Fibroblast of lung (primary cell): Measurements from ENCODE around the gene HASPIN. TPM values are rescaled to one million over a fixed set of nuclear protein-coding genes. Genes with fewer than 3 reads are reported as not detected.
A peak's percentile ranks its signal among the peaks of the same experiment; 100 is the strongest.

Experiments
- DNase-seq, 2 donors: peaks; one replicate each; pipeline versions ENCODE4 v3.0.0 to v3.0.0-alpha.2; 2010; ENCODE audit warnings: low read depth in 2 of 2
- H2AFZ ChIP-seq: 2 replicates; pipeline ENCODE4 v1.5.1; 2012; ENCODE audit warnings: low read length, control low read depth, inconsistent platforms
- H3K27ac ChIP-seq: 2 replicates; pipeline ENCODE4 v1.5.1; 2011; ENCODE audit warnings: low read length, control low read depth; ENCODE audit not compliant: insufficient read depth
- H3K27me3 ChIP-seq: 2 replicates; pipeline ENCODE4 v1.5.1; 2011; ENCODE audit warnings: mild to moderate bottlenecking, low read length; ENCODE audit not compliant: control insufficient read depth, insufficient read depth
- H3K36me3 ChIP-seq: 2 replicates; pipeline ENCODE4 v1.5.1; 2011; ENCODE audit warnings: low read length; ENCODE audit not compliant: control insufficient read depth, insufficient read depth
- H3K4me1 ChIP-seq: 2 replicates; pipeline ENCODE4 v1.5.1; 2011; ENCODE audit warnings: low read length; ENCODE audit not compliant: control insufficient read depth, insufficient read depth; ENCODE audit errors: extremely low read depth
- H3K4me2 ChIP-seq: 2 replicates; pipeline ENCODE4 v1.5.1; 2011; ENCODE audit warnings: low read length, control low read depth; ENCODE audit not compliant: insufficient read depth; ENCODE audit errors: extremely low read depth
- H3K4me3 ChIP-seq, 4 experiments: fragments of 200-600 bp in 1 of 4; sonication (generic) in 1 of 4; replicated peaks in 1 of 4; 2 replicates each; pipeline ENCODE4 v1.5.1; 2011 to 2016; ENCODE audit warnings: low read length in 4 of 4, low read depth in 3 of 4, mild to moderate bottlenecking in 3 of 4, control low read depth in 2 of 4, inconsistent platforms in 1 of 4, mixed read lengths in 1 of 4; ENCODE audit not compliant: insufficient read depth in 1 of 4; ENCODE audit errors: control extremely low read depth in 1 of 4
- H3K79me2 ChIP-seq: 2 replicates; pipeline ENCODE4 v1.5.1; 2012; ENCODE audit warnings: mild to moderate bottlenecking, low read length, inconsistent platforms; ENCODE audit not compliant: control insufficient read depth, insufficient read depth
- H3K9ac ChIP-seq: 2 replicates; pipeline ENCODE4 v1.5.1; 2011; ENCODE audit warnings: mild to moderate bottlenecking, low read length, control low read depth; ENCODE audit not compliant: insufficient read depth
- H3K9me3 ChIP-seq: 2 replicates; pipeline ENCODE4 v1.5.1; 2012; ENCODE audit warnings: low read depth, low read length; ENCODE audit not compliant: control insufficient read depth, insufficient read depth
- H4K20me1 ChIP-seq: 2 replicates; pipeline ENCODE4 v1.5.1; 2011; ENCODE audit warnings: low read length; ENCODE audit not compliant: control insufficient read depth, insufficient read depth; ENCODE audit errors: extremely low read depth
- CTCF ChIP-seq, 2 donors: IDR thresholded peaks in 1 of 2; conservative IDR thresholded peaks in 1 of 2; 1 replicate in 1 of 2; 2 replicates in 1 of 2; pipeline ENCODE4 v1.5.1; 2011 to 2012; ENCODE audit warnings: low read length in 2 of 2, control low read depth in 1 of 2, inconsistent platforms in 1 of 2, low read depth in 1 of 2, mild to moderate bottlenecking in 1 of 2
- EZH2 ChIP-seq: IDR thresholded peaks from 2 replicates; pipeline ENCODE4 v1.5.1; 2012; ENCODE audit warnings: low read length, control low read depth, mild to moderate bottlenecking; ENCODE audit errors: missing control alignments
- polyA plus RNA-seq, 2 donors: library from polyadenylated mRNA; depleted of rRNA in 1 of 2; stranded (reverse) in 1 of 2; unstranded in 1 of 2; fragments of >200 nt; gene quantifications; 2 replicates each; pipeline ENCODE4 v1.2.1, GENCODE V29; 2011 to 2012; ENCODE audit warnings: missing spikeins in 1 of 2
- total RNA-seq: library from RNA; depleted of rRNA; stranded (reverse); fragments of >200 nt; gene quantifications from 2 replicates; pipeline ENCODE4 v1.2.1, GENCODE V29; 2014

The HASPIN gene
- total and polyA plus RNA-seq, 2 donors (not counting 1 experiment from before 2014, with no cell fraction given) = 1.5 to 2.0 TPM

- Histone ChIP-seq H3K4me2 (no peak overlapping the region), H3K27me3 (no peaks in the 10 kb centered on the region), H3K36me3 (peaks cover 6% of the 10 kb centered on the region), H4K20me1 (no peaks in the 10 kb centered on the region), H3K4me3 (no peak overlapping the region), H3K79me2 (peaks cover 1% of the 10 kb centered on the region), H3K9me3 (no peaks in the 10 kb centered on the region), H3K9ac (no peak overlapping the region), H2AFZ (no peak overlapping the region), H3K27ac (no peak overlapping the region), H3K4me1 (peaks cover 8% of the 10 kb centered on the region)
- DNase-seq = no peak
- TF ChIP-seq EZH2 (no peak), CTCF (conservative IDR thresholded peaks at IDR 0.05 in 1 of 2, IDR thresholded peaks at IDR 0.05 in 1 of 2; ENCODE audit: low read depth in 1 of 2, low read length in 2 of 2) (no peak)
Measured at GRCh38 chr17:3715296-3715695, 8.4 kb upstream of the HASPIN start.

GRCh38 chr17:3718201-3718600 lies 5.5 kb upstream of the HASPIN start:
- no peak overlapping the region for H3K9ac ChIP-seq
- no peaks in the 10 kb centered on the region for H3K27me3 ChIP-seq
- no peak for TF ChIP-seq CTCF (conservative IDR thresholded peaks at IDR 0.05 in 1 of 2, IDR thresholded peaks at IDR 0.05 in 1 of 2; ENCODE audit: low read depth in 1 of 2, low read length in 2 of 2)
- no peak for TF ChIP-seq EZH2
- H3K4me2 ChIP-seq = no peak overlapping the region
- peaks cover 12% of the 10 kb centered on the region for H3K4me1 ChIP-seq
- no peak for DNase-seq
- no peak overlapping the region for H2AFZ ChIP-seq
- H3K9me3 ChIP-seq = no peaks in the 10 kb centered on the region
- H3K79me2 ChIP-seq = peaks cover 9% of the 10 kb centered on the region
- H3K4me3 ChIP-seq = no peak overlapping the region
- H3K27ac ChIP-seq = no peak overlapping the region
- H4K20me1 ChIP-seq = no peaks in the 10 kb centered on the region
- peaks cover 6% of the 10 kb centered on the region for H3K36me3 ChIP-seq

GRCh38 chr17:3719265-3719664 lies 4.4 kb upstream of the HASPIN start:
- Histone ChIP-seq H3K9me3 (no peaks in the 10 kb centered on the region), H3K4me3 (no peak overlapping the region), H3K27ac (no peak overlapping the region), H3K4me1 (peaks cover 12% of the 10 kb centered on the region), H3K4me2 (no peak overlapping the region), H3K79me2 (peaks cover 13% of the 10 kb centered on the region), H4K20me1 (no peaks in the 10 kb centered on the region), H2AFZ (no peak overlapping the region), H3K27me3 (no peaks in the 10 kb centered on the region), H3K9ac (no peak overlapping the region), H3K36me3 (peaks cover 6% of the 10 kb centered on the region)
- no peak for TF ChIP-seq EZH2
- no peak for TF ChIP-seq CTCF (conservative IDR thresholded peaks at IDR 0.05 in 1 of 2, IDR thresholded peaks at IDR 0.05 in 1 of 2; ENCODE audit: low read depth in 1 of 2, low read length in 2 of 2)
- peak in 1 of 2 donors; percentile 26 for DNase-seq
